GM13976 (cell line): ENCODE results near the gene TNFAIP8.

Experiments used
- DNase-seq: peaks from one replicate; pipeline ENCODE4 v3.0.0; 2012; ENCODE audit warnings: low spot score
- in situ Hi-C: fragments of 300-500 bp; cut with MboI; formaldehyde crosslinking; loops from one replicate; pipeline ENCODE4 v1.12.0; 2022; ENCODE audit warnings: low sequenced_read_pairs, mixed read lengths, inconsistent platforms; ENCODE audit not compliant: unreplicated experiment
- TF ChIP-seq, protein P1 (sequence below): IDR thresholded peaks from 2 replicates; pipeline ENCODE4 v1.5.1; 2012; ENCODE audit warnings: borderline replicate concordance, mild to moderate bottlenecking; ENCODE audit not compliant: insufficient read depth; ENCODE audit errors: extremely low read depth, missing control alignments, control extremely low read depth

TNFAIP8 gene

DNA sequence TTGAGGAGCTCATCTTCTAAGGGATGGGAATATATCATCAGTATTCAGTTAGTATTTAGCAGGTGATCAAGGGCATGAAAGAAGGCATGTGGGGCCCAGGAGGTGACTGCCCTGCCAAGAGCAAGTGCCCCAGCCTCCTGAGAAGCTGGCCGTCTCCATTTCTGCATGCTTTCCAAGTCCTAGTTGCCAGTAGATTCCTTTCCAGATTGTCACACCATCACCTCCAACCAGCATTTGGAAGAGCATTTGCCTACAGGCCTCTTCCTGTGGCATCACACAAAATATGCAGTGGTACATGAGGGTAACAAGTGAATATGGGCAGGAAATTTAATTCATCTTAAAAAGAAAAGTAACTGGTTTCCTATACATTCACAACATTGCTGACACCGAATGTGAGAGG, 7.5 kb downstream of the TNFAIP8 start:
- TF ChIP-seq, protein P1, sequence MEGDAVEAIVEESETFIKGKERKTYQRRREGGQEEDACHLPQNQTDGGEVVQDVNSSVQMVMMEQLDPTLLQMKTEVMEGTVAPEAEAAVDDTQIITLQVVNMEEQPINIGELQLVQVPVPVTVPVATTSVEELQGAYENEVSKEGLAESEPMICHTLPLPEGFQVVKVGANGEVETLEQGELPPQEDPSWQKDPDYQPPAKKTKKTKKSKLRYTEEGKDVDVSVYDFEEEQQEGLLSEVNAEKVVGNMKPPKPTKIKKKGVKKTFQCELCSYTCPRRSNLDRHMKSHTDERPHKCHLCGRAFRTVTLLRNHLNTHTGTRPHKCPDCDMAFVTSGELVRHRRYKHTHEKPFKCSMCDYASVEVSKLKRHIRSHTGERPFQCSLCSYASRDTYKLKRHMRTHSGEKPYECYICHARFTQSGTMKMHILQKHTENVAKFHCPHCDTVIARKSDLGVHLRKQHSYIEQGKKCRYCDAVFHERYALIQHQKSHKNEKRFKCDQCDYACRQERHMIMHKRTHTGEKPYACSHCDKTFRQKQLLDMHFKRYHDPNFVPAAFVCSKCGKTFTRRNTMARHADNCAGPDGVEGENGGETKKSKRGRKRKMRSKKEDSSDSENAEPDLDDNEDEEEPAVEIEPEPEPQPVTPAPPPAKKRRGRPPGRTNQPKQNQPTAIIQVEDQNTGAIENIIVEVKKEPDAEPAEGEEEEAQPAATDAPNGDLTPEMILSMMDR = no peak
- no peak for DNase-seq
- in situ Hi-C loops = no loop called here

GRCh38 chr5:119363936-119364335, 8.1 kb downstream of the TNFAIP8 start:
- no peak for DNase-seq
- TF ChIP-seq, protein P1 = no peak
- in situ Hi-C loops = no loop called here

DNA sequence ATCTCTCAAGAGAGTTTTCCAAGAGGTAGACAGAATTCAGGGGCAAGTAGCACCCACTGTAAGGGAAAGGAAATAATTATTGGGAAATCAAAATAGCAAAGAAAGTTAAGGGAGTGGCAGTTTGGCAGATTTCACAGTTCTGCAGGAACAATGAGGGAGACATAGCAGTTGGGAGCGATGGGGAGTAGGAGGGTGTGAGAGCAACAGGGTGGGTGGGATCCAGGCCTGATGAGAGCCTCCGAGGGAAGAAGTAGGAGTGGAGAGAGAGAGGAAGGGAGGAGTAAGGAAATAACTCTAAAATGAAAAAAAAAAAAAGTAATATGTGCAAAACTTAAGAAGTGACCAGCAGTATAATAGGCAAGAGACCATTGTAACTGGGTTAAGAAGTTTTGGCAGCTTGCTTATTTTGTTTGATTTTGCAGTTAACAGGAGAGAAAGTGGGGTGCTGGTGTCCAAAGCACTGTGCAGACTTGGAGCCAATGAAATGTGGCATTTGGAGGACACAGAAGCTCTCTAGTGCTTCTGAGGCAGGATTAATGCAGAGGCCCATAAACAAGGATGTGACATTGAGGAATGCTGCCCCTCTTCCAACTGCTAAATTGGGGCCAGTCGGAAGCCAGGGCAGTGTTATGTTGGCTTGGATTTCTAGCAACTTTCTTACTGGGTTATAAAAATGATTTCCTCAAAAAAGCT, 10.2 kb downstream of the TNFAIP8 start:
- in situ Hi-C loops = no loop called here
- TF ChIP-seq, protein P1 = no peak
- DNase-seq = no peak

DNA sequence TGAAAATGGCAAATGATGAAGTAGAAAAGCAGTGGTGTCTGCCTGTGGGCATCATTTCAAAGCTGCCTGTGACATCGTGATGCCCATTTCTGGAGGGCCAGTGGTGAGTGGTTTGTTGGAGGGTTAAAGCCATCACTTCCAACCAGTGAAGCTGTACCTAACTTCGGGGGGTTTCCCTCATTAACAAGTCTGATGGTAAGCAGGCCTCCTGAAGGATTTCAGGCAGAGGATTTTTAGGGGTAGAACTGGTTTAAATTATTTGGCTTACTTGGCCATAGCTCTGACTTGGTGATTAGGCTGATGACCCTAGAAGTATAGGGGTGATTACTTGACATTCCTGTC, 10.7 kb downstream of the TNFAIP8 start:
- in situ Hi-C loops = no loop called here
- DNase-seq = no peak
- TF ChIP-seq, protein P1 = no peak

- in situ Hi-C loops = no loop called here
- peak; percentile 50 for DNase-seq
- TF ChIP-seq, protein P1 = no peak
These were observed 11.9 kb downstream of the TNFAIP8 start for GRCh38 chr5:119367502-119368237.

DNA sequence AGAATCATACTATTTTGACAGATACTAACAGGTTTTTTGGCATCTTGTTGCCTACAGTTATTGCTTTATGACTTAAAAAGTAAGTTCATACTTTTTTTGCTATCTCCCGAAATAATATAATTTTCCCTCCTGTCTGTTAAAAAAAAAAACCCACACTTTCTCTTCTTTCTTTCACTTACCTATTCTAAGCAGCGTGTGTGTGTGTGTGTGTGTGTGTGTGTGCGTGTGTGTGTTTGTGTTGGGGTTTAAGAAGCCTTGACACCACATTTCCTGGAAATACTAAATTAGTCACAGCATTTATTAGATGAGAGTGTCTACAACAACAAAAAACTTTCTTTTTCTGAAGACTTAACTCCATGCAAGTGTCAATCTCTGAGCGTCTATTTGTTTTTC, 12.4 kb downstream of the TNFAIP8 start:
- in situ Hi-C loops = no loop called here
- TF ChIP-seq, protein P1 = no peak

More for the DNA sequence above, 12.4 kb downstream of the TNFAIP8 start:
- peak; percentile 41 for DNase-seq
